HG03108 (cell line): ENCODE data around the gene MYO18A.
"Not testable (repeated sequence)": the region's sequence is repeated elsewhere in the genome, so short reads cannot be mapped to it uniquely, and the experiment has no call there.

Experiments
- ATAC-seq: cut with Tn5 transposase; IDR thresholded peaks from one replicate; pipeline ENCODE4 v1.9.1; 2021; ENCODE audit warnings: moderate library complexity; ENCODE audit not compliant: unreplicated experiment

Gene MYO18A

GRCh38 chr17:29195465-29196081, 15.4 kb upstream of the MYO18A start:
- no peak for ATAC-seq

- ATAC-seq, result no peak
Observed at GRCh38 chr17:29194669-29195068, 14.5 kb upstream of the MYO18A start.

- ATAC-seq, result no peak
Observed at GRCh38 chr17:29193146-29193545, 12.9 kb upstream of the MYO18A start.

GRCh38 chr17:29190592-29191207, 10.5 kb upstream of the MYO18A start:
- ATAC-seq, result no peak

- no peak for ATAC-seq
Observed at GRCh38 chr17:29190039-29190438, 9.8 kb upstream of the MYO18A start.

- ATAC-seq, result no peak
Observed at GRCh38 chr17:29189355-29189754, 9.2 kb upstream of the MYO18A start.

- no peak for ATAC-seq
Observed at GRCh38 chr17:29181226-29181625, 1.0 kb upstream of the MYO18A start.

- no peak for ATAC-seq
Observed at GRCh38 chr17:29180788-29181160, 576 bp upstream of the MYO18A start.

GRCh38 chr17:29179232-29180033, 765 bp downstream of the MYO18A start:
- no peak for ATAC-seq

- no peak for ATAC-seq
Observed at GRCh38 chr17:29178750-29179231, 1.4 kb downstream of the MYO18A start.

GRCh38 chr17:29177871-29178749, 2.1 kb downstream of the MYO18A start:
- ATAC-seq, result no peak

- no peak for ATAC-seq
Observed at GRCh38 chr17:29177541-29177870, 2.7 kb downstream of the MYO18A start.

GRCh38 chr17:29176558-29177351, 3.4 kb downstream of the MYO18A start:
- ATAC-seq, result no peak

GRCh38 chr17:29175349-29175748, 4.8 kb downstream of the MYO18A start:
- no peak for ATAC-seq

- no peak for ATAC-seq
Observed at GRCh38 chr17:29172589-29172988, 7.6 kb downstream of the MYO18A start.

GRCh38 chr17:29170682-29171081, 9.5 kb downstream of the MYO18A start:
- no peak for ATAC-seq

GRCh38 chr17:29169806-29170591, 10.2 kb downstream of the MYO18A start:
- no peak for ATAC-seq

- ATAC-seq, result not testable (repeated sequence)
Observed at GRCh38 chr17:29168759-29169126, 11.5 kb downstream of the MYO18A start.

GRCh38 chr17:29168079-29168758, 12.0 kb downstream of the MYO18A start:
- no peak for ATAC-seq
